ENCODE data around the gene HSPA8.

DNA sequence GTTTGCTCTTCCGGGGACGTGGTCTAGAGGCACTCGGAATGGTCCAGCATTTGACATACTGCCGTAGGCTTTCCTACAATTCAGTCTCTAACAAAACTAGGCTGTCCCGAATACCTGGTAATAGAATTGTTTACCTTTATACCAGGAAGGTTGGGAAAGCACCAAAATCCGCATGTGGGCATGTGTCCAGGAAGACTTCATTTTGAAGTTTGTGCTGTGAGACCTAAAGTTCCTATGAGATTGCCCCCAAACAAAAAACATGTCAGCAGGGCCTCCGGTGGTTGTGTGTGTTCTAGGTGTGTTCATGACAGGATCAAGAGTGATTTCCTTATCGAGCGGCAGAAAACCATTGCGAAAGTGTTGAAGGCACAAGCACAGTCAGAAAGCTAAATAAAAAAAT lies 26.1 kb downstream of the HSPA8 start:
- TF ChIP-seq EZH2phosphoT487 (IDR thresholded peaks at IDR 0.05; ENCODE audit: insufficient read depth, low read depth) (no peak), EZH2 (IDR thresholded peaks at IDR 0.05; ENCODE audit: insufficient read depth, poor library complexity, severe bottlenecking) (no peak)
